Amniotic stem cell (primary cell): ENCODE measurements around the gene L2HGDH.
"Not testable (repeated sequence)": the region's sequence is repeated elsewhere in the genome, so short reads cannot be mapped to it uniquely, and the experiment has no call there.

Experiments used
- DNase-seq: peaks from one replicate; lab custom pipeline; 2025; lab: John Stamatoyannopoulos, UW

The L2HGDH gene

GRCh38 chr14:50311972-50312733 lies at the start of gene L2HGDH, which contains the start of gene DMAC2L:
Gene L2HGDH (minus strand): TSS chr14:50312229. CDS start chr14:50312150, 79 bp downstream.
Gene DMAC2L (plus strand): TSS chr14:50312324. CDS start chr14:50321488, 9,164 bp downstream.
- DNase-seq, result peak; percentile 77

DNA sequence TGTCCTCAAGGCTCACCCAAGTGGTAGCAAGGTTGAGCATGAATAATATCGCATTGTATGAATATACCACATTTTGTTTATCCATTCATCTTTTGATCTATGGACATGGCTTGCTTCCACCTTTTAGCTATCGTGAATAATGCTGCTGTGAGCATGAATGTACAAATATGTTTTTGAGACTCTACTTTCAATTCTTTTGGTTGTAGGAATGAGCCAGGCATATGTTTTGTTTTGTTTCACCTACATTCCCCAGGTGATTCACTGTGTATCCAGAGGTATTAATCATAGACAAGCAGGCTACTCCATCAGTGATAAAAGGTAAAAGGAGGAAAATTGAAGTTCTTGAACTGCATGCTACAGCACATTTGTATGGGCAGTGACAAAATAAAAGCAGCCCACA lies 48.8 kb upstream of the L2HGDH start:
- DNase-seq, result no peak

GRCh38 chr14:50360093-50360492 lies 48.1 kb upstream of the L2HGDH start:
- DNase-seq, result no peak

- DNase-seq, result no peak
These were observed 47.6 kb upstream of the L2HGDH start for GRCh38 chr14:50359631-50360030.

- DNase-seq, result no peak
These were observed 45.8 kb upstream of the L2HGDH start for GRCh38 chr14:50357753-50358395.

- no peak for DNase-seq
These were observed 45.1 kb upstream of the L2HGDH start for GRCh38 chr14:50357124-50357523.

DNA sequence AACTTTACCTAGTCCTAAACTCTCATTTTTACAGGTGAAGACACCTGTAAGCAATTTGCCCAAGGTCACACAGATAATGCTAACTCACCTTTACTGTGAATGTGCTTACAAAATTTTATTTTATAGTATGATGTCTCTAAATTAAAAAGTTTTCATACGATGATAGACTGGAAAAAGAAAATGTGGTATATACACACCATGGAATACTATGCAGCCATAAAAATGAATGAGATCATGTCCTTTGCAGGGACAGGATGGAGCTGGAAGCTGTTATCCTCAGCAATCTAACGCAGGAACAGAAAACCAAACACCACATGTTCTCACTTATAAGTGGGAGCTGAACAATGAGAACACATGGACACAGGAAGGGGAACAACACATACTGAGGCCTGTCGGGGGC lies 44.3 kb upstream of the L2HGDH start:
- not testable (repeated sequence) for DNase-seq

- DNase-seq, result no peak
These were observed 43.7 kb upstream of the L2HGDH start for GRCh38 chr14:50355692-50356091.

DNA sequence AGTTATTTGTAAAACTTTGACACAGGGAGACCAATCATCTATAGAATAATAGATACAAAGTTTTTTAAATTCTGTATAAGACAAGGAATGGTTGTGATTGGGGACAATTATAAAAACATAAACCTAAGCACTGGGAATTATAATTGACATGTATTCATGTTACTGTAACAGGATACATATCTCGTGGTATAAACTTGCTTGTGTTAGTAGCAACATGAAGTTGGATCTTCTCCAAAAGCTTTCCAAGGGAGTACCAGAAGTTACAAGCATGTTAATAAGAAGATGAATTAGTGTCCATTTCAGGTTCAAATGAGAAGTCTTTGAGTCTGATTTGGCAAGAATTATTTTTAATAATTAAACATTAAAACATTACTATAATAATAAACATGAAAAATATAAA lies 42.5 kb upstream of the L2HGDH start:
- DNase-seq, result no peak

GRCh38 chr14:50353126-50353525 lies 41.1 kb upstream of the L2HGDH start:
- DNase-seq, result no peak

GRCh38 chr14:50352584-50352983 lies 40.6 kb upstream of the L2HGDH start:
- DNase-seq, result no peak

- no peak for DNase-seq
These were observed 38.9 kb upstream of the L2HGDH start for GRCh38 chr14:50350975-50351374.

GRCh38 chr14:50348933-50349332 lies 36.9 kb upstream of the L2HGDH start:
- DNase-seq, result no peak

GRCh38 chr14:50347521-50347920 lies 35.5 kb upstream of the L2HGDH start:
- no peak for DNase-seq

GRCh38 chr14:50345846-50346422 lies 33.9 kb upstream of the L2HGDH start:
- no peak for DNase-seq

DNA sequence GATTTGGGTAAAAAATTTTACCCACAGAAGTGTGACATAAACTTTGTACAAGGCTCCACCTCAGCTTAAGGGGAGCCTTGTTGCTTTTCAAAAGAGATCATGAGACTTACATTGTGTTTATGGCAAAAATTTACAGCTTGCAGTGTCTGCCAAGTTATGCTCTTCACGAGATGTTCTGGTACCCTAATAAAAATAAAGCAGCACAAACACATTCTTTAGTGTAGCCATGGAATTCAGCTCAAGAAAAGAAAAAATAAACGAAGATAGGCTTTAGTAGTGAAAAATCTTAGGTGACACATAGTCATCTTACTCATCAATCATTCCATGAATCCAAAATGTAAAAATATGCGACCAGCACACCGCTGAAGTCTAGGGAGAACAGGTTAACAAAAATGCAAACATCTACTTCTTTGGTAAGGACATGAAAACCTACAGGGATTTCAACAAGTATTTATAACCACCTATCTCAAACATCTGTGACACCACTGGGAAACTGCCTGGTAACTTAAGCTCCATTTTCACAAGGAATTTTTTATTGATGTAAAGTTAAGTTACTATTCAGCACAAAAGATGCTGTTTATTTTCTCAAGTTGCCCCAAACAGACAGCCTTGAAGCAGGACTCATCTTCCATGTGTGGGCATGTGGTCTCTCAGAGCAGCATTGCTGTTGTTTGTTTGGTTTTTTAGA lies 33.0 kb upstream of the L2HGDH start:
- DNase-seq, result no peak

DNA sequence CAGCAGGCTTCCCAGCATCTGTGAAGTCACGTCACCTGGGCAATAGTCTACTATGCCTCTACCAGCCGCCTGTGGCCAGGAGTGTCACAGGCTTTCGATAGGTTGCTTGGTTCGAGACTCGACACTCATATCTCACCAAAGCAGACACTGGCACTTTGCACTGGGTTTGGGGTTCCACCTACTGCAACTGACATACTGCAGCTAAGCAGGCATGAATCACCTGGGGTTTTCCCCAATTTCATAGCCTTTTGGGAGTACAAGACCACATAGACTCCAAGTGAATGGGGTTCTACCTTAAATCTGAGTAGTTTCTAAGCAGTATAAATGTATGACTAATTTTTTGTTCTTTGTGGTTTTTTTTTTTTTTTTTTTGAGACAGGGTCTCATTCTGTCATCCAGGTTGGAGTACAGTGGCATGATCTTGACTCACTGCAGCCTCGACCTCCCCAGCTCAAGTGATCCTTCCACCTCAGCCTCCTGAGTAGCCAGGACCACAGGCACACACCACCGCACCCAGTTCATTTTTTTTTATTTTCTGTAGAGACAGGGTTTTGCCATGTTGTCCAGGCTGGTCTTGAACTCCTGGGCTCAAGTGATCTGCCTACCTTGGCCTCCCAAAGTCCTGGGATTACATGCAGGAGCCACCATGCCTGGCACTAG lies 32.2 kb upstream of the L2HGDH start:
- no peak for DNase-seq

GRCh38 chr14:50343434-50343833 lies 31.4 kb upstream of the L2HGDH start:
- no peak for DNase-seq

DNA sequence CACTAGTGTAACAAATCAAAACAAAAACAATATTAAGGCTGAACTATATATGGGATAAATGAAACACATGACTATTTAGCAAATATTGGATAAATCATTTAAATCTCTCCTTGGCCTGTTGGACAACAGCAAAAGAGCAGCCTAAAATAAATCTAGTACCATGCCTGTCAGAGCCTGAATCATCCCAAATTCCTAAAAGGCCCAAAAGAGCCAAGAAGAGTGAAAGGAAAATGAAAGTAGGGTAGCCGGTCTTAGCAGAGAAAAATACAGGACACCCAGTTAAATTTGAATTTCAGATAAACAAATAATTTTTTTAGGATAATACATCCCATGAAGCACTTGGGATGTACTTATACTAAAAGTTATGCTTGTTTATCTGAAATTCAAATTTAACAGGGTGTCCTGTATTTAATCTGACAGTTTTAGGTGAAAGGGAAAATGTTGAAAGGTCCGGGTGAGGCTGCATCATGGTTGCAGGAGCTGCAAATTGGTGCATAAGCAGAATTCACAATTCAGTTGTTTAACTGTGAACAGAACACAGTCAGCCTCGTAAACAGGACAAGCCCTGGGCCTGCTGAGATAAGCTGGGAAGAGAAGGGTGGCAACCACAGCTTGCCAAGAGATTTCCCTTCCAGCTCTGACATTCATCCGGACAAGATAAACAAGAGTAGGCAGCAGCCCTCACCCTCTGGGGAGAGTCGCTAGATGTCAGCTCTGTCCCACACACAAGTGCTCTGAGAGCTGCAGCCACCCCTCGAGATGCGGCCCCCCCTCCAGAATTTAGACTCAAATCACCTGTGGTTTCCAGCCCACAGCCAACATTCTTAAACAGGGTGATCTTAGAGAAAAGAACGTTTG lies 30.4 kb upstream of the L2HGDH start:
- DNase-seq, result no peak

- no peak for DNase-seq
These were observed 28.9 kb upstream of the L2HGDH start for GRCh38 chr14:50340963-50341362.

DNA sequence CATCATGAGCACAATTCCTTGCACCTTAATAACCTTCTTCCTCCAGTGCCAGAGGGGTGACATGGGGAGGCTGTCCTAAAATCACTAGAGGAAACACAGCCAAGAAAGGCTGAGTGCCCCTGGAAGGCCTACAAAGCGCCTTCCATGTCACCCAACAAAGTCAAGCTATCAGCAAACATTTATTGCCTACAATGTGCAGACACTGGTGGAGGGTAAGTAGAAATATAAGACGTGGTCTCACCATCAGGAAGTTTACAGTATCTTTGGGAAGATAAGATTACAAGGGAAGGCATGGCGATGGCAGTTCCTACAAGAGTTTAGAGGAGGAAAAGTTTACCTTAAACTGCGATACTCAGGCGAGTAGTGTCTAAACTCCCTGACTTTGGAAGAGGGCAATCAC lies 28.0 kb upstream of the L2HGDH start:
- DNase-seq, result no peak
